ENCODE data around the gene NEMP1.
"Not testable (repeated sequence)": the region's sequence is repeated elsewhere in the genome, so short reads cannot be mapped to it uniquely, and the experiment has no call there.

DNA sequence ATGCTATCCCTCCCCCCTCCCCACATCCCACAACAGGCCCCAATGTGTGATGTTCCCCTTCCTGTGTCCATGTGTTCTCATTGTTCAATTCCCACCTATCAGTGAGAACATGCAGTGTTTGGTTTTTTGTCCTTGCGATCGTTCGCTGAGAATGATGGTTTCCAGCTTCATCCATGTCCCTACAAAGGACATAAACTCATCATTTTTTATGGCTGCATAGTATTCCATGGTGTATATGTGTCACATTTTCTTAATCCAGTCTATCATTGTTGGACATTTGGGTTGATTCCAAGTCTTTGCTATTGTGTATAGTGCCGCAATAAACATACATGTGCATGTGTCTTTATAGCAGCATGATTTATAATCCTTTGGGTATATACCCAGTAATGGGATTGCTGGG, 25.4 kb downstream of the NEMP1 start:
- not testable (repeated sequence) for TF ChIP-seq POLR2A (IDR thresholded peaks at IDR 0.05)
- TF ChIP-seq, protein P1, sequence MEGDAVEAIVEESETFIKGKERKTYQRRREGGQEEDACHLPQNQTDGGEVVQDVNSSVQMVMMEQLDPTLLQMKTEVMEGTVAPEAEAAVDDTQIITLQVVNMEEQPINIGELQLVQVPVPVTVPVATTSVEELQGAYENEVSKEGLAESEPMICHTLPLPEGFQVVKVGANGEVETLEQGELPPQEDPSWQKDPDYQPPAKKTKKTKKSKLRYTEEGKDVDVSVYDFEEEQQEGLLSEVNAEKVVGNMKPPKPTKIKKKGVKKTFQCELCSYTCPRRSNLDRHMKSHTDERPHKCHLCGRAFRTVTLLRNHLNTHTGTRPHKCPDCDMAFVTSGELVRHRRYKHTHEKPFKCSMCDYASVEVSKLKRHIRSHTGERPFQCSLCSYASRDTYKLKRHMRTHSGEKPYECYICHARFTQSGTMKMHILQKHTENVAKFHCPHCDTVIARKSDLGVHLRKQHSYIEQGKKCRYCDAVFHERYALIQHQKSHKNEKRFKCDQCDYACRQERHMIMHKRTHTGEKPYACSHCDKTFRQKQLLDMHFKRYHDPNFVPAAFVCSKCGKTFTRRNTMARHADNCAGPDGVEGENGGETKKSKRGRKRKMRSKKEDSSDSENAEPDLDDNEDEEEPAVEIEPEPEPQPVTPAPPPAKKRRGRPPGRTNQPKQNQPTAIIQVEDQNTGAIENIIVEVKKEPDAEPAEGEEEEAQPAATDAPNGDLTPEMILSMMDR (IDR thresholded peaks at IDR 0.05 in 4 of 5, conservative IDR thresholded peaks at IDR 0.05 in 1 of 5): not testable (repeated sequence)

All from gastrocnemius medialis (tissue), 4 donors.